ENCODE data around the gene UNC13D.
"Not testable (repeated sequence)": the region's sequence is repeated elsewhere in the genome, so short reads cannot be mapped to it uniquely, and the experiment has no call there.

The UNC13D gene

DNA sequence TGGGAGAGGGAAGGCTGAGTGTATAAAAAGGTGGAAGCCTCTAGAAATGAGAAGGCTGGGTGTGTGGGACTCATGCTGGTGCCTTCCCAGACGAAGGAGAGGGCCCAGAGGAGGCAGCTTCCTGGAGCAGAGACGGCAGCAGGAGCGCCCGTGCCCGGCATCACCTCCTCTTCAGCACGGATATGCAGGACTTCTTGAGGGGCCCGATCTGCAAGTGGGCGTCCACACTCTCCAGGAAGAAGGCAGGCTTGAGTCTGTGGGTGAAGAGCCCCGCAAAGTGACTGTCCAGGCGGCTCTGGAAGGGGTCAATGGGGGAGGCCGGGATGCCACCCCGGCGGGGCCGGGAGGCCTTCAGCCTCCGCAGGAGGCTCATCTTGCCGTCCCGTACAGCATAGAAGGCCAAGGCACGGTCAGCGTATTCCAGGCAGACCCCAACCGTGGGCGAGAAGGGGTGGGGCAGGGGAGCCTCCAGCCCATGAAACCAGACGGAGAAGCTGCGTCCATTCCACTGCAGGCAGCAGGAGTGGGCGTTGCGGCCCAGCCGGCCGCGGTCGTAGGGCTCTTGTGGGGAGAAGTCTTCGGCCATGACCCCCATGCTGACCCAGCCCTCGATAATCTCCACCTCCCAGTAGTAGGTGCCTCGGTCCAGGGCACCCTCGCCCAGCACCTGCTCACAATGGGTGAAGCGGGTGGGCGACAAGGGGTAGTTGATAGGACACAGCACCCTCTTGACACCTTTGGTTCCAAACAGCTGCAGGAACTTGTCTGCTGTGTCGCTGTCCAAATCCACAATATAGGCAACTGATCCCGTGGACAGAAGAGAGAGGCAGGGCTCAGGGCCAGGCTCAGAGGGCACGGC lies 30.3 kb upstream of the UNC13D start:
- DNase-seq: no peak

DNA sequence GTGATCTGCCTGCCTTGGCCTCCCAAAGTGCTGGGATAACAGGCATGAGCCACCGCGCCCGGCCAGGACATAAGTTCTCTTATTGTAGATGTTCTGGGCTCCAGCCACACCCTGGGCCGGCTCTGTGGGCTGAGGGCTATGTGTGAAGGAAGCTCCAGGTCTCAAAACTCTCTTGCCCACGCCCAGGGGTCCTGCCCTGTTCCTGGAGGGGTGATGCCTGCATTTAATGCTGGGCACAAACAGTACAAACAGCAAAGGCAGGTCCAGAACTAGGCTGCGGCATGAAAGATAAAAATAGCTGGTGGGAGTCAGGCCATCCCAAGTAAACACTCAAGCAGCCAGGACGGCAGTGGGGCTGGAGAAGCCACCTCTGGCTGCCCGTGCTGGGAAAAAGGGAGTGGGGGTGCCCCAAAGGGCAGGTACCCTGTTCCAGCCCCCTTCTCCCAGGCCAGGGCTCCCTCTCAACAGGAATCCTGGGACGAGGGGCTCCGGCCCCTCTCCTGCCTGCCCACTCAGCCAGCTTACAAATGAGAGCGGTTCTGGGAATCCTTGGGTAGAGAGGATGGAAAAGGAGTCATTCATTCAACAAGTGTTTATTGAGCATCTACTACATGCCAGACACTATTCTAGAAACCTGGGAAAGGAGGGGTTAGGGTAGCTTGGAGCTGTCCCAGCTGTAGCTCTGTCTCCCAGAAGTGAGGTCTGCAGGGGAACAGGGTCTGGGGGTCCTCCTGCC lies 29.6 kb upstream of the UNC13D start:
- DNase-seq: no peak

DNA sequence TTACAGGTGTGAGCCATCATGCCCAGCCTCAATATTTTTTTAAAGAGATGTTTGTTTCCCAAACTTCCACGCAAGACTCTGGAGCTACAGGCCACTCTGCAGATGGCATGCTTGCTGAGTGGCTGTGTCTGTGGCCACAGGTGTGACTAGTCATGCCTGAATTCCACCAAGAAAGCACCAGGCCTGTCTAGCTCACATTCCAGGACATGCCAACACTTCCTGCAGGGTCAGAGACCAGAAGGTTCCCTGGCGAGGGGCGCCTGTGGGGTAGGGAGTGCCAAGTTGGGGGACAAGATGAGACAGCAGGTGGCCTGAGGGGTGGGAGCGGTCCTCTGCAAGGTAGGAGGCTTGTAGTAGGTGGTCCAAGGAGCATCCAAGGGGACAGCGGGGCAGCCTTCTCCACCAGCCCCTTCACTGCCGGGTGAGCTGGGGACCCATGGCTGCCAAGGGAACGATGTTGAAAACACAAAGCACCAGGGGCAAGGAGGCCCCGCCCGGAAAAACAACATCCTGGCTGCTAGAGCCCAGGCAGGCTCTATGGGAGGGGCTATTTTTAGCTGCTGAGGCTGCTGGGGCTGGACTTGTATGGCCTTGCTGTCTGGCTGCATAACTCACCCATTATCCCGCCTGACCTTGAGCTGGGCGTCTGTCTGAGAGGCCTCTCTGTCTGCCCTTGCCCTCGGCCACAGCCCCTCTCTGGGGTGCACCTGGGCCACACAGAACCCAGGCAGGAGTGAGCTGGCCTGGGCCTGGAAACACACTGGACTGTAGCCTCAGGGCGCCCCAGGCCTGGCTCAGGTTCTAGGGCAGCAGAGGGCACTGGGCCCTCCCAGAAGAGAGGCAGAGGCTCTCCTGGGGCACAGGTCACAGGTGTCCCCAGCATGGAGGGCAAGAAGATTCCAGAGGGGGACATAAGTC lies 28.5 kb upstream of the UNC13D start:
- peak; percentile 43 for DNase-seq

DNA sequence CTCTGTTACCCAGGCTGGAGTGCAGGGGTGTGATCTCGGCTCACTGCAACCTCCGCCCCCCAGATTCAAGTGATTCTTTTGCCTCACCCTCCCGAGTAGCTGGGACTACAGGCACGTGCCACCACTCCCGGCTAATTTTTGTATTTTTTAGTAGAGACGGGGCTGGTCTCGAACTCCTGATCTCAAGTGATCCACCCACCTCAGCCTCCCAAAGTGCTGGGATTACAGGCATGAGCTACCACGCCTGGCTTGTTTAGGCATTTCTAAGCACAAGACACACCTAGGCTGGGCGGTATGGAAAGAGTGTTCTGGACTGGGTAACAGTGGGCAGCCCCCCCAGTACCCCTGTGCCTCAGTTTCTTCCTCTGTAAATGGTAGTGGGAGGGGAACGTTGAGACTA lies 26.0 kb upstream of the UNC13D start:
- not testable (repeated sequence) for DNase-seq

DNA sequence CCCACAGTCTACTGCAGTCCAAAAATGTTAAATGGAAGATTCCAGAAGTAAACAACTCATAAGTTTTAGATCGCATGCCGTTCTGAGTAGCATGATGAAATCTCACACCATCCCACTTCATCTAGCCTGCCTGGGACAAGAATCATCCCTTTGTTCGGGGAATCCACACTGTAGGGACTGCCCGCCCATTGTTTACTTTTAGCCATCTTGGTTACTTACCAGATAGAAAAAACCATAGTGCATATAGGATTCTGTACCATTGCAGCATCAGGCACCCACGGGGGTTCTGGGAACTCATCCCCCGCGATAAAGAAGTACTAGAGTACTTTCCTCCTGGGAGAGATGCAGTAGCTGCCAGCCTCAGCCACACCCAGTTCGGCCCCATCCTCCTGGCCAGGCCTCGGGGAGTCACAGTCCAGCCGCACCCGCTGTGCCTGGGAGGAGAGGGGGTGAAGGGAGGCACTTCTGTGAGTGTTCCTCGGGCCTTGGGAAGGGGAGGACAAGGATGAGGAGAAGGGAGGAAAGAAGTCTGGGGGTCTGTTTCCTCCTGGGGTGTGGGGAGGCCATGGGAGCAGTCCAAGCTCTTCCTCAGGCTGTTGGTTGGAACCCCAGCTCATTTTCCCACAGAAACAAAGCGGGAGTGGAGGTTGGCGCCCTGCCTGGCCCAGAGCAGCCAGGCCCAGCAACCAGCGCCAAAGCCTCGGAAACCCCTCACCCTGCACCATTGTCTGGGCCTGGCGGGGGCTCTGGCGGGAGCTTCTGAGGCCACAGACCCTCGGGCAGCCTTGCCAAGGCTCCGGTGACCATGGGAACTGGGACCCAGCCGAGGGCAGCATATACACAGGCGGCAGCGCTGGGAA lies 25.3 kb upstream of the UNC13D start:
- no peak for DNase-seq

DNA sequence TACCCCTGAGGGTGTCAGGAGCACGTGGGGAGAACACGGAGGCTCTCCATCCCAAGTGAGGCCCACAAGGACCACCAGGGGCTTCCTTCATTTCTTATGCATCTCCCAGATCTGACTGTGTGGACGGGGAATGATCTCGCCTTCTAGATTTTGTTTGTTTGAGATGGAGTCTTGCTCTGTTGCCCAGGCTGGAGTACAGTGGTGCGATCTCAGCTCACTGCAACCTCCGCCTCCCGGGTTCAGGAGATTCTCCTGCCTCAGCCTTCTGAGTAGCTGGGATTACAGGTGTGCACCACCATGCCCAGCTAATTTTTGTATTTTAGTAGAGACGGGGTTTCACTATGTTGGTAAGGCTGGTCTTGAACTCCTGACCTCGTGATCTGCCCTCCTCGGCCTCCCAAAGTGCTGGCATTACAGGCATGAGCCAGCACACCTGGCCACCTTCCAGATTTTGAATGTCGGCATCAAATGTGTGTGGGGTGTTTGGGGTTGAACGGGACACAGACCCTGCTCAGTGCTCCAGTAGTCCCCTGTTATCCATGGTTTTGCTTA lies 24.6 kb upstream of the UNC13D start:
- not testable (repeated sequence) for DNase-seq

DNA sequence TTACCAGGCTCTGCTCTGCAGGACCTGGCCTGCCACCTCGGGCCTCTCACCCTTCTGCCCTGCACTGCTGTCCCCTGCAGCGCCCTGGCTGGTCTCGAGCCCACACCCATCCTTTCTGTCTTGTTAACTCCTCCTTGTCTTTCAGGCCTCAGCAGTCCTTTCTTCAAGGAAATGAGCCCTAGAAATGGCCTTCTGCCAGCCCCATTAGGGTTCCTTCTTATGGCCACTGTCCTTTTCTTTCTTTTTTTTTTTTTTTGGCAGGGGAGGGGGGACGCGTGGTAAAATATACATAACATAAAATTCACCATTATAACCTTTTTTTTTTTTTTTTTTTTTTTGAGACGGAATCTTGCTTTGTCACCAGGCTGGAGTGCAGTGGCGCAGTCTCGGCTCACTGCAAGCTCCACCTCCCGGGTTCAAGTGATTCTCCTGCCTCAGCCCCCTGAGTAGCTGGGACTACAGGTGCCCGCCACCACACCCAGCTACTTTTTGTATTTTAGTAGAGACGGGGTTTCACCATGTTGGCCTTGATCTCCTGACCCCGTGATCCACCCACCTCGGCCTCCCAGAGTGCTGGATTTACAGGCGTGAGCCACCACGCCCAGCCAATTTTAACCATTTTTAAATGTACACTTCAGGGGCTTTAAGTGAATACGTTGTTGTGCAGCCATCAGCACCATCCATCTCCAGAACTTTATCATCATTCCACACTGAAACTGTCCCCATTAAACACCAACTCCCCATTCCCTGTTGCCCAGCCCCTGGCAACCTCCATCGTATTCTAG lies 21.4 kb upstream of the UNC13D start:
- DNase-seq: not testable (repeated sequence)

DNA sequence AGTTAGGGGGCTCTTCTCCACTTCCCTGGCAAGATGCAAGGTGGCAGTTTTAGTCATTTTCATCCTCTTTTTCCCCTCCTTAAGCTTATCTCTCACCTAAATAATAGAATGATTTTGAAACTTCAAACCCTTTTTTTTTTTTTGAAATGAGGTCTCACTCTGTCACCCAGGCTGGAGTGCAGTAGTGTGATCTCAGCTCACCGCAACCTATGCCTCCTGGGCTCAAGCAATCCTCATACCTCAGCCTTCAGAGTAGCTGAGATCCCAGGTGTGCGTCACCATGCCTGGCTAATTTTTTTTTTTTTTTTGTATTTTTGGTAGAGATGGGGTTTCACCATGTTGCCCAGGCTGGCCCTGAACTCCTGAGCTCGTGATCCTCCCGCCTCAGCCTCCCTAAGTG lies 20.7 kb upstream of the UNC13D start:
- DNase-seq: not testable (repeated sequence)

DNA sequence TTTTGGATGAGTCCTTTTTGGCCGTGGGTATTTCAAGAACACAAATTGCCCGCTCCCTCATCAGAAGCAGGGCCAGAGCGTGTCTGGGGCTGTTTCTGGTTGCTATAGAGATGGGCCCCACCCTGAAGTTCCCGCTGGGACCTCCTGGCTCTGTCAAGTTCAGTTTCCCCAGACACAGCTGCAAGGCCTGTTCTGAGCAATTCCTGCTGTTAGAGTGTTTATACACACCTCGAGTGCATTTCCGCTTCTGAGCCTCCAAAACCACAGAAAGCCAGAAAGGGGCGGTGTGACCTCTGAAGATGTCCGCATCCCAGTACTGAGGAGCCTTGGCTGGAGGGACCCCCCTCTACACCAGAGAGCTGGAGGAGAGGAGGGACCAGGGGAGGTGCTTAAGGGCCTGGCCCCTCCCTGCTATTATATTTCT lies 20.3 kb upstream of the UNC13D start:
- DNase-seq: no peak

DNA sequence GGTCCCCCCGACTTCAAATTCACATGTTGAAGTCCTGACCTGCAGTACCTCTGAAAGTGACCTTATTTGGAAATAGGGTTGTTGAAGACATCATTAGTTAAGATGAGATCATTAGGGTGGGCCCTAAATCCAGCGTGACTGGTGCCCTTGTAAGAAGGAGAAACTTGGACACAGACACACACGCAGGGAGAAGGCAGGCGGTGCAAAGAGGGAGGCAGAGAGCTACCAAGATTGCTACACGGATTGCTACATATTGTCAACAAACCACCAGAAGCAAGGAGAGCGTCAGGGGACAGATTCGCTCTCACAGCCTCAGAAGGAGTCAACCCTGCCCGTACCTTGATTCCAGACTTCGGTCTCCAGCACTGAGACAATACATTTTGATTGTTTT lies 17.7 kb upstream of the UNC13D start:
- DNase-seq: no peak

DNA sequence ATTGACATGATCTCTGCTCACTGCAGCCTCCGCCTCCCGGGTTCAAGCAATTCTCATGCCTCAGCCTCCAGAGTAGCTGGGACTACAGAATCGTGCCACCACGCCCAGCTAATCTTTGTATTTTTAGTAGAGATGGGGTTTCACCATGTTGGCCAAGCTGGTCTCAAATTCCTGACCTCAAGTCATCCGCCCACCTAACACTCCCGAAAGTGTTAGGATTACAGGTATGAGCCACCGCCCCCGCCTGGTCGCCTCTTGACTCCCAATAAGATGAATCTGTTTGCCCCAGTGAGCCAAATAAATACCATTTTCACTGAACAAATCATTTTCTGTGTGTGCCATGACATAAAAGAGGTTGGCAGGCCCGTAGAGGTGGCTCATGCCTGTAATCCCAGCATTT lies 15.2 kb upstream of the UNC13D start:
- not testable (repeated sequence) for DNase-seq

DNA sequence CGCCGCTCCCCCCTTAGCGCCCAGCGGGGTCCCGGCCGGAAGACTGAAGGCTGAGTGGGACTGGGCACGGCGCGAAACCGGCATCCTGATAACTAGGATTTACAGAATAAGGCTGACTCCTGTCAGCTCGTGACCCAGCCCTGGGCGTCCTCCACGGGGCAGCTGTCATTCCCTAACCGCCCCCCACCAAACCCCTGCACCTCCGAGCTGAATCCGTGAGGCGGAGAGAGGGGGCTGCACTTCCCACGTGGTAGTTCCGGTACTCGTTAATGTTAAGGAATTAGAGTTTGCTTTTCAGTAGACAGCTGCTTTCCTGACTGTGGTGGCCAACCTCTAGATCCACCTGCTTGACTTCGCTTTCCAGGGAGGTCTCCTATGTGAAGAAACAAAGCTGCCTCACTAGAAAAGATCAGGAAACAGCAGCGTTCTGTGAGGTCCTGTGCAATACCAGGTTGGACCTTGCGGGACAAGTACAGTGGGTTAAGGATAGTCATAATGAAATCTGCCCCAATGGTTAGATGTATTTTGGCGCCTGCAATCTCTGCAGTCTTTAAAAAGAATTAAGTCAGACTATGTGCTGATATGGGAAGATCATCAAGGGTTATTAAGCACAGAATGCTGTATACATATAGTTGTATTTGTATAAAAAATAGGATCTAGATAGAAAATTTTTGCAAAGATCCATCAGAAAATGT lies 12.0 kb upstream of the UNC13D start:
- DNase-seq: no peak

DNA sequence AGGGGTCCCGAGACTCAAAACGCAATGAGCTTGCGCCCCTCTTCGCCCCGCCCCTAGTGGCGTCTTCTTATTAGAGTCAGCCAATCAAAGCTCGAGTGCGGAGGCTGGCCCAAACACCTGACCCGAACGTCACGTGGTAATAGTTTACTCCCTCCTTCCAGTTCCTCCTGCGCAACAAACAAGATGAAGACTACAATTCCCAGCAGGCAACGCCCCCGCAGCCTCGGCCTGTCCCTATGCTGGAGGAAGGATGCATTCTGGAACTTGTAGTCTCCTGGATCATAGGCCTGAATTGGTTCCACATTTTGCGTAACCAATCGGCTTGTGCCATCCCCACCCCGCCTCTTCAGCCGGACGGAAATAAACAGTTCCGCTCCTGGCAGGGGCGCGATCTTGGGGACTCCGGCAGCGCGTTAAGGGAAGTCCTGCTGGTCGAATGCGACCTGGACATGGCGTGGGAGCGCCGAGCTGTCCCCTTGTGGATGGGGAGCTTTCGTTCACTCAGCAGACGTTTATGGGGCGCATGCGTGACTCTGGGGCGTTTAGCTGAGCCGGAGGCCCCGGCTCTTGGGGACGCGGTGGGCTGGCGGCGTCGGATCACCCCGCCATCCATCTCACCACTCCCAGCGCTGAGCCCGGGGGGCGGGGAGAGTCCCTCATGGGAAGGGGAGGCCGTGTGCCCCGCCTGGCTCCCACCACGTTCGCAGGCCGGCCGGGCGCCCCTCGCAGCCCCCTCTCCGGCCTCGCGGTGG lies 11.3 kb upstream of the UNC13D start, which contains the start of gene WBP2:
Gene WBP2 (minus strand): TSS at position 26 of the 752 bp plus-strand sequence. CDS start 38 bp downstream, outside the sequence.
- DNase-seq: peak; percentile 99

DNA sequence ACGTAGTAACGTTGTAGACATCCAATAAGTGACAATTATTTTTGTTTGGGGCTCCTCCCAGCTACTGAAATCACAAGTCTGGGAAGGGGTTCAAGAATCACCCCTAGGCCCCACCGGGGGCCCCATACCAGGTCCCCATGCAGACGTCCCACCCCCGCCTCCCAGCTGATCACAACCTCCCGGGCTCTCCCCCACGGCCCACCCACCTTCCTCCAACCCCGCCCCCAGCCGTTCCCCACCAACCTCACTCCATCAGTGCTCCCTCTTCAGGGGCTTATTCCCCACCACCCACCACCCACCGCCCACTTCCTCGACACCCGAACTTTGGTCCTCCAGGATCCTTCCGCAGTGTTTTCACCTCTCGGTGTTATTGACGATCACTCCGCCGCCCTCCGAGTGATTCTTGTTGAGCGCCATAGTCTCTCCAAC lies 10.7 kb upstream of the UNC13D start:
- no peak for DNase-seq

DNA sequence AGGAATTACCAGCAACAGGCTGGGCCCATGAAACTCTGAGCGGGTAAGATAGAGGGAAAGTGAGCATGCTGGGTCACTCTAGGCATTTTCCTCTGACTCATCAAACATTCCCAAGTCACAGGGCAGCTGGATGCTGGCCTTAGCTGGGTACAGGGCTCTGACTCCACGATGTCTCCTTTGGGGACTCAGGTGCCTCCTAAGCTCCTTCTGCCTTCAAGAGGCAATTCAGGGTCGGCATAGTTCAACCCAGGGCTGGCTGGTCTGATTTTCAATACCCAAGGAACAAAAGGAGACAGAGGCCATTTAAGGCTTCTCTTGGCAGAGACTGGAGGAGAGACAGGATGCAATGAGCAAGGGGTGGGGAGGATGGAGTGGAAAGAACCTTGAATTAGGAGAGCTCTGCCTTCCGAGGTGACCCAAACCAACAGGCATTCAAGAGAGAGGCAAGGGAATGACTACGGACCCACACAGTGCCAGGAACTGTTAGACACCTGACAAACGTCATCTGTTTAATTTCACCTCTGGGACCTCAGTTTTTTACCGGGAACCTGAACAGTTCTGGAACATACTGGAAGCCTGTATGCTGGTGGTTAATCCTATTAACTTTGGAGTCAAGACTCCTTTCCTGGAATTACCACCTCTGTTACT lies 10.0 kb upstream of the UNC13D start:
- no peak for DNase-seq

DNA sequence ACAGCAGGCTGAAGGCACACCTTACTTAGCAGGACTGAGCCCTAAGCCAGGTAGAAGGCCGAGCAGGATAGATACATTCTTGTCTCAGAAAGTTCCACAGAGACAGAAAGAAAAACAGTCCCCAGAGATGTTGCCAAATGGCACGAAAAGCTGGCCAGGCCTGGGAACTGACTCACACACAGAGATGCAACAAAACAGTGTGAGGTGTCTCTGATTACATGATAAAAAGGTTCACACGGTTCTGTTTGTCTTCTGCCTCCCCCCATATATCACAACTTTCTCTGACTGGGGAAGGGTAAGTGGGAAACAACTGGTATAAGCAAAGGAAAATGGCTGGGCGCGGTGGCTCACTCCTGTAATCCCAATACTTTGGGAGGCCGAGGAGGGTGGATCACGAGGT lies 9.2 kb upstream of the UNC13D start:
- no peak for DNase-seq

DNA sequence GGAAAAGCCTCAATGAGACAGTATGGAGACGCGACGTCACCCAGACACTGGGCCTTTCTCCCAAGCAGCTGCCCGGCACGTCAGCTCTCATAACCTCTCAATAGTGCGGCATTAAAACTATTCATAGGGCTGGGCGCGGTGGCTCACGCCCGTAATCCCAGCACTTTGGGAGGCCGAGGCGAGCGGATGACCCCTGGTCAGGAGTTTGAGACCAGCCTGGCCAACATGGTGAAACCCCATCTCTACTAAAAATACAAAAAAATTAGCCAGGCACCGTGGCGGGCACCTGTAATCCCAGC lies 7.4 kb upstream of the UNC13D start:
- DNase-seq: not testable (repeated sequence)

DNA sequence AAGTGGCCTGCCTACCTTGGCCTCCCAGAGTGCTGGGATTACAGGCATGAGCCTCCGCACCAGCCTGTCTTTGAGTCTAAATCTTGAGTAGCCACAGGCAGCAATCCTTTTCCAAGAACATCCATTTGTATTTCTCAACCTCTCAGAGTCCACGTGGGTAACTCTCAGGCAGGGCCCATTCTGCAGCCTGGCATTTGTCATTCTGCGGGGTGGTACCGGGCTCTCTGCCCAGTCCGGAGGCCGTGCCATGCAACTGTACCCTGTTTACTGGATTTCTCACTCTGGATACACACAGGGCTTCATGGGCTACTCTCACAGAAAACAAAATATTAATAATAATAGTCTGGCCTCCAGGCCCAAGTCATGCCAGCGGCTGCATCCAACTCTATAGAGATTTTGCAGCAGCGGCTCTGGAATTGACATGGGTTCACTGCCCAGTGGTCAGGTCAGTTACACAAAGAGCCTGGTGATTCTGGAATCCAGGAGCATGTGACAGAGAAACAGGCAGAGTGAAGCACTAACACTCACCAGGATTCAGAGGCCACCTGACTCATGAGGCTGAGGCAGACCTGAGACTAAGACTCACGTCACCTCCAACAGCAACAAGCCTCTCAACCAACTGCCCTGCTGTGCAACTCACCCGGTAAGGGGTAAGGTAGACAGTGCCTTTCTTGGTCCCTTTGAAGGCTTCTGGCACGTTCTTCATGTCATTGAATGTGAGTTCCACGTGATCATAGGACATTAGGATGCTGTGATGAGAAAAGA lies 6.9 kb upstream of the UNC13D start:
- no peak for DNase-seq

All from stimulated activated naive CD4-positive, alpha-beta T cell treated with Interleukin-2 at 50 U/mL for 16 hours (primary cell).